GM18508 (cell line): ENCODE results near the gene RPS24.

Source experiments
- ATAC-seq: cut with Tn5 transposase; IDR thresholded peaks from one replicate; pipeline ENCODE4 v1.9.1; 2021; ENCODE audit warnings: moderate number of reproducible peaks; ENCODE audit not compliant: insufficient read depth, unreplicated experiment

Gene RPS24

GRCh38 chr10:78025685-78026364, 7.8 kb upstream of the RPS24 start:
- no peak for ATAC-seq

- no peak for ATAC-seq
Measured at GRCh38 chr10:78028438-78029268, 5.0 kb upstream of the RPS24 start.

GRCh38 chr10:78029269-78030226, 4.1 kb upstream of the RPS24 start, which contains the start of gene POLR3A:
TSS of gene POLR3A (minus strand) at chr10:78029515. CDS start at chr10:78029407, 108 bp downstream.
- peak; percentile 46 for ATAC-seq

GRCh38 chr10:78033387-78033636, 351 bp upstream of the RPS24 start:
- no peak for ATAC-seq

- ATAC-seq: no peak
Measured at GRCh38 chr10:78035025-78035424, 1.4 kb downstream of the RPS24 start.

GRCh38 chr10:78035437-78035836, 1.8 kb downstream of the RPS24 start:
- ATAC-seq: no peak

GRCh38 chr10:78035933-78036583, 2.4 kb downstream of the RPS24 start:
- no peak for ATAC-seq

- no peak for ATAC-seq
Measured at GRCh38 chr10:78038105-78038504, 4.4 kb downstream of the RPS24 start.

- no peak for ATAC-seq
Measured at GRCh38 chr10:78038791-78039547, 5.3 kb downstream of the RPS24 start.

- ATAC-seq: no peak
Measured at GRCh38 chr10:78039743-78040142, 6.1 kb downstream of the RPS24 start.

- no peak for ATAC-seq
Measured at GRCh38 chr10:78041170-78042057, 7.8 kb downstream of the RPS24 start.

GRCh38 chr10:78042058-78042751, 8.5 kb downstream of the RPS24 start:
- ATAC-seq: no peak

- no peak for ATAC-seq
Measured at GRCh38 chr10:78042752-78043104, 9.1 kb downstream of the RPS24 start.

GRCh38 chr10:78044179-78044578, 10.5 kb downstream of the RPS24 start:
- ATAC-seq: no peak

GRCh38 chr10:78044699-78045098, 11.0 kb downstream of the RPS24 start:
- no peak for ATAC-seq

GRCh38 chr10:78045237-78045636, 11.6 kb downstream of the RPS24 start:
- no peak for ATAC-seq

- ATAC-seq: no peak
Measured at GRCh38 chr10:78045856-78046255, 12.2 kb downstream of the RPS24 start.

- no peak for ATAC-seq
Measured at GRCh38 chr10:78046711-78047269, 13.1 kb downstream of the RPS24 start.
